Central memory CD4-positive, alpha-beta T cell (primary cell): ENCODE measurements around the gene PTPRG.

Source experiments
- DNase-seq: peaks from one replicate; pipeline ENCODE4 v3.0.0; 2022

The PTPRG gene

GRCh38 chr3:62318752-62319569 is 757.6 kb downstream of the PTPRG start:
- peak; percentile 56 for DNase-seq

GRCh38 chr3:62319570-62320243 is 758.3 kb downstream of the PTPRG start:
- DNase-seq, result no peak

GRCh38 chr3:62323241-62323640 is 761.9 kb downstream of the PTPRG start:
- DNase-seq, result no peak

- no peak for DNase-seq
Measured at GRCh38 chr3:62325896-62326295, 764.5 kb downstream of the PTPRG start.

GRCh38 chr3:62329971-62330370 is 768.6 kb downstream of the PTPRG start:
- no peak for DNase-seq

GRCh38 chr3:62332017-62332416 is 770.6 kb downstream of the PTPRG start:
- DNase-seq, result no peak

GRCh38 chr3:62332835-62333244 is 771.5 kb downstream of the PTPRG start:
- DNase-seq, result no peak

- no peak for DNase-seq
Measured at GRCh38 chr3:62335196-62335595, 773.8 kb downstream of the PTPRG start.

- DNase-seq, result no peak
Measured at GRCh38 chr3:62343755-62344154, 782.4 kb downstream of the PTPRG start.
